NCI-H1105 (cell line): ENCODE data around the gene SELENOI.
"Not testable (repeated sequence)": the region's sequence is repeated elsewhere in the genome, so short reads cannot be mapped to it uniquely, and the experiment has no call there.

Experiments used
- DNase-seq: peaks from one replicate; lab custom pipeline; 2025; lab: John Stamatoyannopoulos, UW

Gene SELENOI

GRCh38 chr2:26345545-26346453, at the start of gene SELENOI:
SELENOI (plus strand) TSS chr2:26346143; CDS start chr2:26346233, 90 bp downstream.
- DNase-seq: peak; percentile 97

DNA sequence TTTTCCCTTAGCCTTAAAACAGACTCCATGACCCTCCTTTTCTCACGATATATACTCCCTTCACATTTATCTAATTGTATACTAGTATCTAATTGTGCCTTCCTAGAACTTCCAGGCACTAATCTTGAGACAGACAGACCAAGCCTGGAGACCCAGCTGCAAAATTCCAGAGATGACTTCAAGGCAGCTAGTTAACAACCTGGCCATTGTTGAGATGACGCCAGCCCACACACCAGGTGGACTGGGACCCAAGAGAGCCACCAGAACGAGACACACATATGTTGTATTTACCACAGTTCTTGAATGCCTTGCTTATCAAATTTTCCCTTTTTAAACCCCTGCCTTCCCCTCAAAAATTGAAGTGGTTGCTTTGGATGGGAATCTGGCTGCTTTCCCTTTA, 48.9 kb upstream of the SELENOI start:
- DNase-seq: no peak

- DNase-seq: no peak
Observed at GRCh38 chr2:26298286-26298637, 47.7 kb upstream of the SELENOI start.

DNA sequence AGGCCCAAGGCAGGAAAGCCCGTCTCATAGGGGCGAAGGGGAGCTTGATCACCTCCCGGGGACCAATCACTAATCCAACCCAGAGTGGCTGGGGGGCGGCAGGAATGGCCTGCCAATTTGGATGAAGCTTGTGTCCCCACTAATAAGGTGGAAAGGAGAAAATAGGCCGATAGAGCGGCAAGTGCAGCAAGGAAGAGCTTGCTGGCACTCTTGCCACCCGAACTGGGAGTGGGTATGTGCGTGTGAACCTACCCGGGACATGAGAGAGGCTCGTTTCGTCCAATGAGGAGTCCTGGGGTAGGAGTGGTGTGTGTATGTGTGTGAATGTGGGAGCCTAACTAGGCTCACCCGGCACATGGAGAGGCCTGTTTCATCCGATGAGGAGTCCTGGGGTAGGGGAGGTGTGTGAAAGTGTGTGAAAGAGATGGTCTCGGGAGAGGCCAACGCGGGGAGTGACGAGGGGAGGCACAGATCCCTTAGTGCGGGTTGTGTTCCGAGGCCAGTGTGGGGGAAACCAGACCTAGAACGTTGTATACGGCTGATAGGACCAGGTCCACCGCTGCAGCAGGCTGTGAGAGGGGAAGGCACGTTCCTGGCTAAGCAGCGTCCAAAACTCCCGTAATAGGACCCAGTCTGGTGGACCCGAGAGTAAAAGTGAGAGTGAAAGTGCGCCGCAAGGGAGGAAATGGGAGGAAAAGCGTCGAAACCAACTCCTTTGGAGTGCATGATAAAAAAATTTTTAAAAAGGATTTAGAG, 47.1 kb upstream of the SELENOI start:
- no peak for DNase-seq

GRCh38 chr2:26299471-26300101, 46.4 kb upstream of the SELENOI start:
- no peak for DNase-seq

DNA sequence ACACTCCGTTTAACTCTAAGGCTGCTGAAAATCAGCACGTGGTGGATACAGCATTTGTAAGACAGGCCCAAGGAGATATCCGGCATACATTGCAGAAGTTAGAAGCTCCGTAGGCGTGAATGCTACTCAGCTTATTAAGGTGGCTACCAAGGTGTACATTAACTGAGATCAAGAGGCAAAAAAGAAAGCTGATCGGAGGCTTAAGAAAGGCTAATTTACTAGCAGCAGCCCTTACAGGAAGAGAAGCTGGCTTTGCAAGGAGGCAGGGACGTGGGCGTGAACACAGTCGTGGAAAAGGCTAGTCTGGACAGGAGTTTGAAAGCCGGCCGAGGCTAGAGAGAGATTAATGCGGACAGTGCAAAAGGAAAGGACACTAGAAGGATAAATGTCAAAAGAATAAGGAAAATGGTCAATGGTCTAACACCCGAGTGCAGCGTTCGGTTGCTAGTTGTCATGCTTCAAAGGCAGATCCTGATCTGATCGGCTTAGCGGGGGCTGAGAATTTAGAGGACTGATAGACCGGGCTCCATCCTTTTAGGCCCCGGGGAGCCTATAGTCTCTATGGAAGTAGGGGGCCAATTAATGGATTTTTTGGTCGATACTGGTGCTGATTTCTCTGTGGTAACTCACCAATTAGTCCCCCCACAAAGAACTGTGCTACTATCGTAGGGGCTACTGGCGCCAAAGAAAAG, 45.6 kb upstream of the SELENOI start:
- DNase-seq: no peak

- DNase-seq: no peak
Observed at GRCh38 chr2:26302846-26303245, 43.1 kb upstream of the SELENOI start.

GRCh38 chr2:26305094-26305493, 40.8 kb upstream of the SELENOI start:
- DNase-seq: not testable (repeated sequence)

- no peak for DNase-seq
Observed at GRCh38 chr2:26305540-26305939, 40.4 kb upstream of the SELENOI start.

DNA sequence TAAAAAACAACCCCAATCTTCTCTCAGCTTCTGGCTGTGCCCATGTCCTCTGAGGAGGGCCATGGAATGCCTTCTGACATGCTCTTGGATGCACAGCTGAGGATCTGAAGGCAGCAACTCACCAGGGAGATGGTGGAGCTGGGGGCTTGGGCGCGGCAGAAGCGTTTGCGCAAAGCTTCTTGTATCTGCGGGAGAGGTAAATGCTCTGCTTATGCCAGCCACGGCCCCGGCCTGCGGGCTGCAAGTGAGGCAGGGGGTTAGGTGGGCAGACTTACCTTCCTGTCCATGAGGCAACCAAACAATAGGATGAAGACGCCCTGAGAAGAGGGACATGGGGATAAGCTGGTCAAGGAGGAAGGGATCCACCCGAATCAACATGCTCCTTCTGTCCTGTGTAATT, 36.0 kb upstream of the SELENOI start:
- no peak for DNase-seq

GRCh38 chr2:26312471-26312870, 33.5 kb upstream of the SELENOI start:
- DNase-seq: no peak

GRCh38 chr2:26313446-26313845, 32.5 kb upstream of the SELENOI start:
- DNase-seq: no peak

DNA sequence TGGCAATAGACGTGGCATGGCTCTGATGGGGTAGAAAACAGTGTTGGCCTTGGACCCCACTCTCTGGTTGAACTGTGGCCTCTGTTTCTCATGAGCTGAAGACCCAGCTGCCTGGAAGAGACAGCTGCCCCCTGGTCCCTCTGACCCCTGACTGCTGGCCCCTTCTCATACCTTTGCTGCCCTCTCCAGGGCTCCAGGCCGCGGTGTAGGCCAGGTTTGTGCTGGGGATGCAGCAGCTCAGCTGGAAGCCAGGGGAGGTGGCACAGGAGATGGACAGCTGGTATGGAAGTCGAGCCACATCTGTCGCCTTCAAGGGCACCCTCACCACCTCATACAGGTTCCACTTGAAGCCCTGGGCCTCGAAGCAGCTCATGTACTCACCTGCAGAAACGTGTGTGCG, 31.7 kb upstream of the SELENOI start:
- no peak for DNase-seq

DNA sequence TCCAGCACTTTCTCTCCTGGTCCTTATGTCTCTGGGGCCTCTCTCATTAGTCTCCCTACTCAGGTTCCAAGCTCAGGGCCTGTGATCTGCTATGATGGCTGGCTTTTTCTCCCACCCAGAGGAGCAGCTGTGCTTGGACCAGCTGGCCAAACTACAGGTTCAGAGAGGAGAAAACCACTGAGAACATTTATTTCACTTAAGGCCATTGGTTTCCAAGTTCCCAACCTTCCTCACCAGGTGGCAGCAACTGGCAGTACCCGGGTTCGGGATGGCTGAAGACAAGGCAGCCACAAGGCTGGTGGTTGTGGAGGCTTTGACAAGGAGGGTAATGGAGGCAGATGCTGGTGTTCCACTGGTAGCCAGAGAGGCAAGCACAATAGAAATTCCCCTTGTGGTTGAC, 29.9 kb upstream of the SELENOI start:
- no peak for DNase-seq

DNA sequence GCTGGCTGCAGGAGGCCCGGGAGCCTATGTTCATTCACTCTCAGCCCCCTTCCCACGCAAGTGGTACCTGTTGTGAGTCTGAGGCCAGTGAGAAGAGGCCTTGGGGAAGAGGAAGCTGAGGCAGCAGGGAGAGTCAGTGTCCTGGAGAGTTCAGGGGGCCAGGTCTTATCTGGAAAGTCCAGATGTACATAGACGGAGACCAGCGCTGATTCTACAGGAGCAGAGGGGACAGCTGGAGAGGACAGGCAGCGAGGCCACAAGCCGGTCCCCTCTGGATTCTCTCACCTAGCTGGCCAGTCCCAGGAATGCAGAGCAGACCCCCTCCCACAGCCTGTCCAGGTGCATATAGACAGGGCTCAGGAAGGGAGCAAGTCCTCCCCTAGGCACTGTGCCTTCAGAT, 29.1 kb upstream of the SELENOI start:
- no peak for DNase-seq

DNA sequence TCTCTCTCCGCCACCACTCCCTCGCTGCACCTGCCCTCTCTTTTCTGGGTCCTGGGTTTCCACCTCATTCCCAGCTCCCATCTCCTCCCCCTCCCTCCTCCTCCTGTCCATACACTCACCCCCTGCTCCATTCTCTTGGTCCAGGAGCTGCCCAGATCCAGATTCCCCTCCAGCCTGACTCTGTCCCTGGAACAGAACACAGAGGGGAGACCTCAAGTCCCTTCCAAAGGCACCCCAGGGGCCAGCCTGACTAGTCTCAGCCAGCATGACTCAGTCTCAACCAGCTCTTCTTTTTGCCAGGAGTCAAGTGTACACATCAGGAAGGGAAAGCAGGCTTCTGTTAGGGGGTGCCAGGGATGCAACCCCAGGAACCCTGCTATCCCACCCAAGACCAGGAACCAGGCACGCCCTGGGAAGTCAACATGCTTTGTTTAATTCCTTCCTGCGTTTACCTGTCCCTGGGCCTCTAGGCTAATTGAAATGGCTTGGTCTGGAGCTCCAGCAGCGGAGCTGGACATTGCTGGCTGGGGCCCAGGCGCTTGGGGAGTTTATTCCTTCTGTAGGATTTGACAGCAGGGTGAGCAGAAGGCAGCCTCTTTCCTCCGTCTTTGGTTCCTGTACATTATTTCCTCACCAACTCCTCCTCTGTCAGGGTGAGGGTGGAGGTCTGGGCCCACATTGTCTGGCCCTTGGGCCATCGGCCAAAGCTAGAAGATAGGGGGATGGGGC, 28.4 kb upstream of the SELENOI start:
- no peak for DNase-seq

- no peak for DNase-seq
Observed at GRCh38 chr2:26318950-26319349, 27.0 kb upstream of the SELENOI start.

DNA sequence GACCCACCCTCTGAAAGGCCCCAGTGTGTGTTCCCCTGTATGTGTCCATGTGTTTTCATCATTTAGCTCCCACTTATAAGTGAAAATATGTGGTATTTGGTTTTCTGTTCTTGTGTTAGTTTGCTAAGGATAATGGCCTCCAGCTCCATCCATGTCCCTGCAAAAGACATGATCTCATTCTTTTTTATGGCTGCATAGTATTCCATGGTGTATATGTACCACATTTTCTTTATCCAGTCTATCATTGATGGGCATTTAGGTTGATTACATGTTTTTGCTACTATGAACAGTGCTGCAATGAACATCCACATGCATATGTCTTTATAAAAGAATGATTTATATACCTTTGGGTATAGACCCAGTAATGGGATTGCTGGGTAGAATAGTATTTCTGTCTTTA, 21.5 kb upstream of the SELENOI start:
- DNase-seq: not testable (repeated sequence)

DNA sequence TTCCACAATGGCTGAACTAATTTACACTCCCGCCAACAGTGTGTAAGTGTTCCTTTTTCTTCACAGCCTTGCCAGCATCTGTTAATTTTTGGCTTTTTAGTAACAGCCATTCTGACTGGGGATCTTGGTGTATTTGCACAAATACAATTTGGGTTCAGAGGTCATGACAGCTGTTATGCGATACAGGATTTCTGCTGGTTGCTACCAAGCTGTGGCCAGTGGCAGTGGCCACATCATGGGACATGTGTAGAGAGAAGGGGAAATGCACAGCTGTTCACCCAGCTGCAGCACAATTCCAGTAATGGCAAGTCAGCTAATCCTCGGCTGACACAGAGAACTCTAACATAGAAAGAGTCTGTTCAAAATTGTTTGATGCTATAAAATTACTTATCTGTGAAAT, 21.0 kb upstream of the SELENOI start:
- DNase-seq: no peak

- no peak for DNase-seq
Observed at GRCh38 chr2:26325851-26326250, 20.1 kb upstream of the SELENOI start.

DNA sequence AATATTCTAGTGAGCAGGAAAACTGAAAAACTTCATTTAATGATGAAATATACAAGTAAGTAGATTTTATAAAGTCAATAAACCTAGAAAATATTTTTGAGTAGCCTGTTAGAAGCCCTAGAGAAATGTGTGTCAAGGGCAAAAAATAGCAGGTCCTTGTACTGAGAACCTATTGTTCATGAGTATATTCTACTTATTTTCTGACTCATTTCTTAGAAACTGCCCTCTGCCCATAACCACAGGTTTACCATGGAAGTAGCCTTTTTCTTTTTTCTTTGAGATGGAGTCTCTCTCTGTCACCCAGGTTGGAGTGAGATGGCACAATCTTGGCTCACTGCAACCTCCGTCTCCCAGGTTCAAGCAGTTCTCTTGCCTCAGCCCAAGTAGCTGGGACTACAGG, 19.4 kb upstream of the SELENOI start:
- no peak for DNase-seq
